Astrocyte (in vitro differentiated cells and primary cell): Measurements from ENCODE around the gene DNMBP. TPM values are rescaled to one million over a fixed set of nuclear protein-coding genes. Genes with fewer than 3 reads are reported as not detected.
A peak's percentile ranks its signal among the peaks of the same experiment; 100 is the strongest.

ENCODE experiments used
- DNase-seq: peaks from one replicate; pipeline ENCODE4 v3.0.0-alpha.2; 2010; ENCODE audit warnings: low read depth
- FAIRE-seq: peaks from 2 replicates; lab custom pipeline; 2011; peaks lifted over from hg19 to GRCh38; lab: Jason Lieb, UNC
- H2AFZ ChIP-seq: 2 replicates; pipeline ENCODE4 v1.6.0; 2012; ENCODE audit warnings: low read depth, low read length, inconsistent platforms
- H3K27ac ChIP-seq: 2 replicates; pipeline ENCODE4 v1.5.1; 2011; ENCODE audit warnings: low read depth, low read length, inconsistent platforms
- H3K27me3 ChIP-seq: 2 replicates; pipeline ENCODE4 v1.6.0; 2011; ENCODE audit warnings: low read length, inconsistent platforms; ENCODE audit not compliant: insufficient read depth
- H3K36me3 ChIP-seq: 2 replicates; pipeline ENCODE4 v1.5.1; 2011; ENCODE audit warnings: low read length, inconsistent platforms; ENCODE audit not compliant: insufficient read depth
- H3K4me1 ChIP-seq: 2 replicates; pipeline ENCODE4 v1.5.1; 2011; ENCODE audit warnings: low read length, inconsistent platforms; ENCODE audit not compliant: insufficient read depth
- H3K4me2 ChIP-seq: 2 replicates; pipeline ENCODE4 v1.6.0; 2012; ENCODE audit warnings: low read length, inconsistent platforms
- H3K4me3 ChIP-seq: 2 replicates; pipeline ENCODE4 v1.5.1; 2011; ENCODE audit warnings: low read depth, mild to moderate bottlenecking, low read length, inconsistent platforms; ENCODE audit not compliant: insufficient read depth
- H3K79me2 ChIP-seq: 2 replicates; pipeline ENCODE4 v1.6.0; 2012; ENCODE audit warnings: mild to moderate bottlenecking, low read length, inconsistent platforms; ENCODE audit not compliant: insufficient read depth
- H3K9ac ChIP-seq: 2 replicates; pipeline ENCODE4 v1.6.0; 2012; ENCODE audit warnings: mild to moderate bottlenecking, low read length, inconsistent platforms
- H3K9me3 ChIP-seq: 2 replicates; pipeline ENCODE4 v1.5.1; 2012; ENCODE audit warnings: low read depth, mild to moderate bottlenecking, low read length, inconsistent platforms; ENCODE audit not compliant: insufficient read depth
- H4K20me1 ChIP-seq: 2 replicates; pipeline ENCODE4 v1.6.0; 2012; ENCODE audit warnings: low read length, inconsistent platforms; ENCODE audit not compliant: insufficient read depth
- H3K27ac Mint-ChIP-seq: one replicate; pipeline ENCODE4 v1.8.0; 2021; ENCODE audit warnings: mild to moderate bottlenecking, mixed read lengths; ENCODE audit not compliant: unreplicated experiment
- H3K27me3 Mint-ChIP-seq: one replicate; pipeline ENCODE4 v1.8.0; 2021; ENCODE audit warnings: low read depth, mixed read lengths; ENCODE audit not compliant: unreplicated experiment
- H3K36me3 Mint-ChIP-seq: one replicate; pipeline ENCODE4 v1.8.0; 2021; ENCODE audit warnings: low read depth, mixed read lengths; ENCODE audit not compliant: unreplicated experiment
- H3K4me1 Mint-ChIP-seq: one replicate; pipeline ENCODE4 v1.8.0; 2021; ENCODE audit warnings: low read depth, mixed read lengths; ENCODE audit not compliant: unreplicated experiment
- H3K4me3 Mint-ChIP-seq: one replicate; pipeline ENCODE4 v1.8.0; 2021; ENCODE audit warnings: mild to moderate bottlenecking, moderate library complexity, mixed read lengths; ENCODE audit not compliant: unreplicated experiment
- H3K9me3 Mint-ChIP-seq: one replicate; pipeline ENCODE4 v1.8.0; 2021; ENCODE audit warnings: mild to moderate bottlenecking, mixed read lengths; ENCODE audit not compliant: unreplicated experiment
- EZH2 ChIP-seq: IDR thresholded peaks from 2 replicates; pipeline ENCODE4 v1.6.1; 2012; ENCODE audit warnings: mild to moderate bottlenecking, low read length, inconsistent platforms; ENCODE audit not compliant: insufficient read depth
- total RNA-seq: library from RNA; stranded (reverse); gene quantifications from 2 replicates; pipeline ENCODE4 v1.2.1, GENCODE V29; 2021
- TF ChIP-seq, protein P1 (sequence below): IDR thresholded peaks from 2 replicates; pipeline ENCODE4 v1.5.1; 2011; ENCODE audit warnings: low read depth, mild to moderate bottlenecking, inconsistent platforms, low read length, moderate library complexity; ENCODE audit not compliant: insufficient read depth

Gene DNMBP
- total RNA-seq, 1 donor from 2014 or later: 24.8 TPM

DNA sequence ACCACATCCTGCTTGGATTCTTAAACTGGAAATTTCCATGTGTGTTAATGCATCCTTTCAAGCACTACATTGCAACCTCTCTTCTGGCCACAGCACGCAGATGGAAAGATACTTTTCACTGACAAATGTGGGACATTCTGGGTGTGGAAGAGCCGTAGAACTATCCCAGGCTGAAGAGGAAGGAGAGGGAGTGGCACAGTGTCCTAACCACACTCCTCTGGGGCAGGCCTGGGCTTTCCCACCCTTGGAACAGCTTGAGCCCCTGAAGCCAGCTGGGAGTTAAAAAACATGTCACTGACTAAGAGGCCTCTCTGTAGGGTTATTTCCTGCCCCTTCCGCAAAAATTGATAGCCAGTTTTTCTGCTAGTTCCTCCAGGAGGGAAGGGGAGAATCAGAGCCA is 34.0 kb upstream of the DNMBP start:
- Mint-ChIP-seq H3K36me3 (no peaks in the 10 kb centered on the region), H3K27ac (peak overlapping the region; percentile 84), H3K27me3 (no peaks in the 10 kb centered on the region), H3K4me1 (peaks cover 13% of the 10 kb centered on the region), H3K9me3 (no peaks in the 10 kb centered on the region), H3K4me3 (no peak overlapping the region)
- no peak for TF ChIP-seq EZH2
- TF ChIP-seq, protein P1, sequence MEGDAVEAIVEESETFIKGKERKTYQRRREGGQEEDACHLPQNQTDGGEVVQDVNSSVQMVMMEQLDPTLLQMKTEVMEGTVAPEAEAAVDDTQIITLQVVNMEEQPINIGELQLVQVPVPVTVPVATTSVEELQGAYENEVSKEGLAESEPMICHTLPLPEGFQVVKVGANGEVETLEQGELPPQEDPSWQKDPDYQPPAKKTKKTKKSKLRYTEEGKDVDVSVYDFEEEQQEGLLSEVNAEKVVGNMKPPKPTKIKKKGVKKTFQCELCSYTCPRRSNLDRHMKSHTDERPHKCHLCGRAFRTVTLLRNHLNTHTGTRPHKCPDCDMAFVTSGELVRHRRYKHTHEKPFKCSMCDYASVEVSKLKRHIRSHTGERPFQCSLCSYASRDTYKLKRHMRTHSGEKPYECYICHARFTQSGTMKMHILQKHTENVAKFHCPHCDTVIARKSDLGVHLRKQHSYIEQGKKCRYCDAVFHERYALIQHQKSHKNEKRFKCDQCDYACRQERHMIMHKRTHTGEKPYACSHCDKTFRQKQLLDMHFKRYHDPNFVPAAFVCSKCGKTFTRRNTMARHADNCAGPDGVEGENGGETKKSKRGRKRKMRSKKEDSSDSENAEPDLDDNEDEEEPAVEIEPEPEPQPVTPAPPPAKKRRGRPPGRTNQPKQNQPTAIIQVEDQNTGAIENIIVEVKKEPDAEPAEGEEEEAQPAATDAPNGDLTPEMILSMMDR: no peak
- H3K9ac ChIP-seq: no peak overlapping the region
- H3K27ac ChIP-seq: peak overlapping the region; percentile 39
- H3K36me3 ChIP-seq: no peaks in the 10 kb centered on the region
- peaks cover 3% of the 10 kb centered on the region for H3K4me1 ChIP-seq
- H3K4me2 ChIP-seq: peak overlapping the region; percentile 47
- no peak overlapping the region for H3K4me3 ChIP-seq
- FAIRE-seq: no peak
- H2AFZ ChIP-seq: peak overlapping the region; percentile 37
- H3K9me3 ChIP-seq: no peaks in the 10 kb centered on the region
- H3K79me2 ChIP-seq: no peaks in the 10 kb centered on the region
- DNase-seq: no peak
- no peaks in the 10 kb centered on the region for H3K27me3 ChIP-seq
- no peaks in the 10 kb centered on the region for H4K20me1 ChIP-seq

DNA sequence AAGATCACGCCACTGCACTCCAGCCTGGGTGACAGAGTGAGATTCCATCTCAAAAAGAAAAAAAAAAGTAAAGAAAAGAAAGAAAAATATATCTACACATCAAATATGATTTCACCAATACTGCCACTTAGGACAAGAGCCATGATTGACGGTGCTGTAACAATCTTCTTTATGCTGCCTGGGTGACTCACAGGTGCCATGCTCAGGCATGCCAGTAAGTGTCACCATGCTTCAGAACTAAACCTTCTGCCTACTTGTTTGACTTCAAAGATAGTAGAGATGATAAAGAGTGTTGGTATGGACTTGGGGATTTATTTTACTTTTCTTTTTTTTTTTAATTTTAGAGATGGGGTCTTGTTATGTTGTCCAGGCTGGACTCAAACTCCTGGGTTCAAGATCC is 33.6 kb upstream of the DNMBP start:
- DNase-seq (no peak), FAIRE-seq (no peak)
- Histone ChIP-seq H4K20me1 (no peaks in the 10 kb centered on the region), H3K27ac (no peak overlapping the region), H3K4me1 (peaks cover 3% of the 10 kb centered on the region), H3K4me2 (no peak overlapping the region), H3K4me3 (no peak overlapping the region), H3K9ac (no peak overlapping the region), H2AFZ (peak overlapping the region; percentile 37), H3K79me2 (no peaks in the 10 kb centered on the region), H3K9me3 (no peaks in the 10 kb centered on the region), H3K36me3 (no peaks in the 10 kb centered on the region), H3K27me3 (no peaks in the 10 kb centered on the region)
- H3K9me3 Mint-ChIP-seq: no peaks in the 10 kb centered on the region
- TF ChIP-seq EZH2: no peak
- TF ChIP-seq, protein P1: no peak
- H3K27ac Mint-ChIP-seq: no peak overlapping the region
- H3K4me1 Mint-ChIP-seq: peaks cover 16% of the 10 kb centered on the region
- H3K36me3 Mint-ChIP-seq: no peaks in the 10 kb centered on the region
- H3K27me3 Mint-ChIP-seq: no peaks in the 10 kb centered on the region
- H3K4me3 Mint-ChIP-seq: no peak overlapping the region

DNA sequence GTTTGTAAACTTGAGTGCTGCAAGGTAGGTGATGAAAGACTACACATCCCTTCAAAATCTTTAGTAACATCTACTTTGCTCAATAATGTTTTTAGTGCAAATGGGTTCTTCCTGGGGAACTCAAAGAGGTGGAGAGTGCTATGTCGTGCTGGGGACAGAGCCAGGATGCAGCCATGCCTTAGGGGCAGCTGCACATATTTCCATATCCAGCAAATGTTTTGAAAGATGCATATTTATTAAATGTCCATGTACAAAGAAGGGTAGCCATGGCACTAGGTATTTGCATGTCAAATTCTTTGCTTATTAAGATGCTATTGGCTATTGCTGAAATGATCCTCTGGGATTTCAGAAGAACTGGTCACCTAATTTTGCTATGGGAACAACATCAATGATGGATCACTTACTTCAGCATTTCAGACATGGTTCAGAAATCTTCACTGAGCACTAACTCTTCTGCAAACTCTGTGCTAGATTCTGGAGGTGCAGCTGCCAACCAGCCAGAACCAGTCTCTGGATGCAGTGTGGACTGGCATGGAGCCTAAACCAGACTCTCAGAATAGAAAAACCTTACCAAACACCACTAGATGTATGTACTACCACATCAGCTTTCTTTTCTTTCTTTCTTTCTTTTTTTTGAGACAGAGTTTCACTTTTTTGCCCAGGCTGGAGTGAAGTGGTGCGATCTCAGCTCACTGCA is 31.7 kb upstream of the DNMBP start:
- Histone ChIP-seq H3K9ac (no peak overlapping the region), H3K4me3 (no peak overlapping the region), H3K79me2 (no peaks in the 10 kb centered on the region), H4K20me1 (no peaks in the 10 kb centered on the region), H2AFZ (no peak overlapping the region), H3K4me2 (no peak overlapping the region), H3K36me3 (no peaks in the 10 kb centered on the region), H3K27me3 (no peaks in the 10 kb centered on the region), H3K4me1 (peaks cover 3% of the 10 kb centered on the region), H3K9me3 (no peaks in the 10 kb centered on the region), H3K27ac (no peak overlapping the region)
- H3K36me3 Mint-ChIP-seq: peaks cover 2% of the 10 kb centered on the region
- H3K4me1 Mint-ChIP-seq: peaks cover 16% of the 10 kb centered on the region
- TF ChIP-seq, protein P1: no peak
- TF ChIP-seq EZH2: no peak
- DNase-seq (no peak), FAIRE-seq (no peak)
- no peak overlapping the region for H3K27ac Mint-ChIP-seq
- H3K4me3 Mint-ChIP-seq: no peak overlapping the region
- H3K9me3 Mint-ChIP-seq: peaks cover 2% of the 10 kb centered on the region
- H3K27me3 Mint-ChIP-seq: peaks cover 3% of the 10 kb centered on the region
